ENCODE data around the gene LIMS1.
"Not testable (repeated sequence)": the region's sequence is repeated elsewhere in the genome, so short reads cannot be mapped to it uniquely, and the experiment has no call there.

- TF ChIP-seq, protein P1, sequence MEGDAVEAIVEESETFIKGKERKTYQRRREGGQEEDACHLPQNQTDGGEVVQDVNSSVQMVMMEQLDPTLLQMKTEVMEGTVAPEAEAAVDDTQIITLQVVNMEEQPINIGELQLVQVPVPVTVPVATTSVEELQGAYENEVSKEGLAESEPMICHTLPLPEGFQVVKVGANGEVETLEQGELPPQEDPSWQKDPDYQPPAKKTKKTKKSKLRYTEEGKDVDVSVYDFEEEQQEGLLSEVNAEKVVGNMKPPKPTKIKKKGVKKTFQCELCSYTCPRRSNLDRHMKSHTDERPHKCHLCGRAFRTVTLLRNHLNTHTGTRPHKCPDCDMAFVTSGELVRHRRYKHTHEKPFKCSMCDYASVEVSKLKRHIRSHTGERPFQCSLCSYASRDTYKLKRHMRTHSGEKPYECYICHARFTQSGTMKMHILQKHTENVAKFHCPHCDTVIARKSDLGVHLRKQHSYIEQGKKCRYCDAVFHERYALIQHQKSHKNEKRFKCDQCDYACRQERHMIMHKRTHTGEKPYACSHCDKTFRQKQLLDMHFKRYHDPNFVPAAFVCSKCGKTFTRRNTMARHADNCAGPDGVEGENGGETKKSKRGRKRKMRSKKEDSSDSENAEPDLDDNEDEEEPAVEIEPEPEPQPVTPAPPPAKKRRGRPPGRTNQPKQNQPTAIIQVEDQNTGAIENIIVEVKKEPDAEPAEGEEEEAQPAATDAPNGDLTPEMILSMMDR (IDR thresholded peaks at IDR 0.05 in 4 of 5, conservative IDR thresholded peaks at IDR 0.05 in 1 of 5) = not testable (repeated sequence)
- TF ChIP-seq POLR2A (IDR thresholded peaks at IDR 0.05) = not testable (repeated sequence)
Observed at GRCh38 chr2:108644446-108644845, 110.2 kb downstream of the LIMS1 start.

Measured in gastrocnemius medialis (tissue), 4 donors.